MM.1S (cell line): ENCODE data around the gene HNF4A.

ENCODE experiments used
- DNase-seq: peaks from one replicate; pipeline ENCODE4 v3.0.0-alpha.2; 2015
- H2AFZ ChIP-seq: fragments of 300-600 bp; sonication (generic); 2 replicates; pipeline ENCODE4 v1.6.0; 2016; ENCODE audit warnings: antibody characterized with exemption, low read length
- H3F3A ChIP-seq: fragments of 300-600 bp; sonication (generic); 2 replicates; pipeline ENCODE4 v1.6.1; 2016; ENCODE audit warnings: mild to moderate bottlenecking, antibody characterized with exemption, low read length, moderate library complexity, mixed read lengths; ENCODE audit not compliant: insufficient read depth
- H3K27ac ChIP-seq: fragments of 300-600 bp; sonication (generic); 2 replicates; pipeline ENCODE4 v1.5.1; 2016; ENCODE audit warnings: mild to moderate bottlenecking, low read length
- H3K27me3 ChIP-seq: fragments of 300-600 bp; sonication (generic); replicated peaks from 2 replicates; pipeline ENCODE4 v1.6.0; 2016; ENCODE audit warnings: low read length; ENCODE audit not compliant: insufficient read depth
- H3K36me3 ChIP-seq: fragments of 300-600 bp; sonication (generic); replicated peaks from 2 replicates; pipeline ENCODE4 v1.6.1; 2016; ENCODE audit warnings: mild to moderate bottlenecking, low read length, mixed read lengths; ENCODE audit not compliant: insufficient read depth
- H3K4me1 ChIP-seq: fragments of 300-600 bp; sonication (generic); 2 replicates; pipeline ENCODE4 v1.6.1; 2016; ENCODE audit warnings: low read length, mixed read lengths
- H3K4me2 ChIP-seq: fragments of 300-600 bp; sonication (generic); 2 replicates; pipeline ENCODE4 v1.6.0; 2016; ENCODE audit warnings: low read depth, low read length
- H3K4me3 ChIP-seq: fragments of 300-600 bp; sonication (generic); 2 replicates; pipeline ENCODE4 v1.5.1; 2016; ENCODE audit warnings: low read length, mixed read lengths
- H3K79me2 ChIP-seq: fragments of 300-600 bp; sonication (generic); 2 replicates; pipeline ENCODE4 v1.6.1; 2016; ENCODE audit warnings: mixed run types, low read length, mixed read lengths
- H3K9ac ChIP-seq: fragments of 300-600 bp; sonication (generic); 2 replicates; pipeline ENCODE4 v1.6.1; 2016; ENCODE audit warnings: low read length, mixed read lengths
- H3K9me2 ChIP-seq: fragments of 300-600 bp; sonication (generic); replicated peaks from 2 replicates; pipeline ENCODE4 v1.6.1; 2016; ENCODE audit warnings: mild to moderate bottlenecking, low read length, mixed read lengths; ENCODE audit not compliant: insufficient read depth
- H3K9me3 ChIP-seq: fragments of 300-600 bp; sonication (generic); replicated peaks from 2 replicates; pipeline ENCODE4 v1.6.1; 2016; ENCODE audit warnings: mild to moderate bottlenecking, low read length, mixed read lengths; ENCODE audit not compliant: insufficient read depth
- H4K20me1 ChIP-seq: fragments of 300-600 bp; sonication (generic); 2 replicates; pipeline ENCODE4 v1.6.1; 2016; ENCODE audit warnings: mild to moderate bottlenecking, low read length, moderate library complexity, mixed read lengths; ENCODE audit not compliant: insufficient read depth
- CTCF ChIP-seq: fragments of 300-600 bp; sonication (generic); IDR thresholded peaks from 2 replicates; pipeline ENCODE4 v1.5.1; 2016; ENCODE audit warnings: antibody characterized with exemption, low read length, mixed read lengths
- EZH2 ChIP-seq: fragments of 300-600 bp; sonication (generic); optimal IDR thresholded peaks from 2 replicates; pipeline ENCODE3; 2017; ENCODE audit warnings: low read depth, mild to moderate bottlenecking, antibody characterized with exemption, low read length, mixed read lengths
- EZH2phosphoT487 ChIP-seq: fragments of 300-600 bp; sonication (generic); IDR thresholded peaks from 2 replicates; pipeline ENCODE4 v1.6.1; 2018; ENCODE audit warnings: antibody characterized with exemption, low read length

HNF4A gene

GRCh38 chr20:44481719-44482416, 126.4 kb downstream of the HNF4A start:
- DNase-seq: no peak
- Histone ChIP-seq H3K36me3 (no peaks in the 10 kb centered on the region), H3K9me2 (no peaks in the 10 kb centered on the region)

GRCh38 chr20:44483112-44483511, 127.6 kb downstream of the HNF4A start:
- Histone ChIP-seq H3K9me2 (no peaks in the 10 kb centered on the region), H3K27ac (no peak overlapping the region), H3K9me3 (no peaks in the 10 kb centered on the region), H3K4me2 (no peak overlapping the region), H3F3A (no peaks in the 10 kb centered on the region), H3K9ac (no peak overlapping the region), H3K4me3 (no peak overlapping the region), H2AFZ (no peak overlapping the region), H3K36me3 (no peaks in the 10 kb centered on the region), H3K4me1 (no peaks in the 10 kb centered on the region), H3K27me3 (no peaks in the 10 kb centered on the region), H4K20me1 (no peaks in the 10 kb centered on the region), H3K79me2 (no peaks in the 10 kb centered on the region)
- TF ChIP-seq CTCF: no peak
- TF ChIP-seq EZH2phosphoT487: no peak
- TF ChIP-seq EZH2: no peak
- DNase-seq: no peak

More at GRCh38 chr20:44481719-44482416, 126.4 kb downstream of the HNF4A start:
- Histone ChIP-seq H2AFZ (no peak overlapping the region), H3K4me1 (no peaks in the 10 kb centered on the region), H3K9me3 (no peaks in the 10 kb centered on the region), H3K4me3 (no peak overlapping the region), H3K79me2 (peaks cover 4% of the 10 kb centered on the region; the same call in 1 of the 2 replicates), H4K20me1 (no peaks in the 10 kb centered on the region), H3K27me3 (no peaks in the 10 kb centered on the region), H3F3A (no peaks in the 10 kb centered on the region), H3K9ac (no peak overlapping the region), H3K4me2 (no peak overlapping the region), H3K27ac (no peak overlapping the region)
- no peak for TF ChIP-seq EZH2
- TF ChIP-seq CTCF: no peak
- no peak for TF ChIP-seq EZH2phosphoT487
